ENCODE measurements around the gene SPACDR.
A peak's percentile ranks its signal among the peaks of the same experiment; 100 is the strongest.

SPACDR gene

DNA sequence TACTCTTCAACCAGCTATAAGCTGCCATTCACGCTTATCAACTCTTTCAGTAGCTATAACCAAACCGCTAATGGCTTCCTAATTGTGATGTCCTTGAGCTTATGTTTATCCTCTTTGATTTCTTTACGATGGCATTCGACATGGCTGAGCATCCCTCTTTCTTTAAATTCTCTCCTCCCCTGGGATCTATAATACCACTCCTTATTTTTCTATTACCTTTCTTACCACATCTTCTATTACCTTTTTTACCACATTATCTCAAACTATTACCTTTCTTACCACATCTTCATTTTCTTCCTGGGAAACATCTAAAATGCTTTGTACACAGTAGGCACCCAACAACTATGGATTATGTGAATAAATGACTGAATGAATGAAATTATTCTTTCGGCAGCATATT lies 48.6 kb downstream of the SPACDR start:
- CTCF ChIA-PET = interaction anchor here (0.7 to 2.3 kb wide), 3 partner anchors 8 to 877 kb away, joined by 3 to 23 read pairs (median 8); no protein-coding TSS in a partner anchor
- DNase-seq (ENCODE audit: low read depth, low spot score) = no peak
- TF ChIP-seq CTCF (IDR thresholded peaks at IDR 0.05; ENCODE audit: insufficient read depth, low read length, missing control alignments) = no peak
- POLR2A ChIA-PET = interaction anchor here (0.8 to 3.3 kb wide), 2 partner anchors 13 kb away, joined by 4 to 15 read pairs; partner anchors contain the start of gene ZCWPW1
- no peak overlapping the region for H3K4me3 ChIP-seq (ENCODE audit: low read depth, low read length)

- no peak for TF ChIP-seq CTCF (IDR thresholded peaks at IDR 0.05; ENCODE audit: insufficient read depth, low read length, missing control alignments)
- H3K4me3 ChIP-seq (ENCODE audit: low read depth, low read length) = no peak overlapping the region
- CTCF ChIA-PET = no interaction called here
- POLR2A ChIA-PET = no interaction called here
- no peak for DNase-seq (ENCODE audit: low read depth, low spot score)
Measured at GRCh38 chr7:100413889-100414288, 50.2 kb downstream of the SPACDR start.

GRCh38 chr7:100413346-100413745 lies 50.7 kb downstream of the SPACDR start:
- POLR2A ChIA-PET = no interaction called here
- CTCF ChIA-PET = interaction anchor here (1.0 to 1.9 kb wide), 2 partner anchors 10 to 14 kb away, joined by 3 to 10 read pairs; no protein-coding TSS in a partner anchor
- DNase-seq (ENCODE audit: low read depth, low spot score) = no peak
- no peak overlapping the region for H3K4me3 ChIP-seq (ENCODE audit: low read depth, low read length)
- TF ChIP-seq CTCF (IDR thresholded peaks at IDR 0.05; ENCODE audit: insufficient read depth, low read length, missing control alignments) = no peak

- POLR2A ChIA-PET = no interaction called here
Measured at GRCh38 chr7:100411101-100411500, 53.0 kb downstream of the SPACDR start.

GRCh38 chr7:100407285-100408180 lies 56.5 kb downstream of the SPACDR start:
- POLR2A ChIA-PET = no interaction called here
- no peak overlapping the region for H3K4me3 ChIP-seq (ENCODE audit: low read depth, low read length)
- TF ChIP-seq CTCF (IDR thresholded peaks at IDR 0.05; ENCODE audit: insufficient read depth, low read length, missing control alignments) = peak; percentile 59
- no peak for DNase-seq (ENCODE audit: low read depth, low spot score)
- CTCF ChIA-PET = interaction anchor here (0.7 to 3.8 kb wide), 24 partner anchors 8 to 290 kb away, joined by 3 to 30 read pairs (median 6); partner anchors contain the start of genes MEPCE and ZCWPW1

More at GRCh38 chr7:100411101-100411500, 53.0 kb downstream of the SPACDR start:
- CTCF ChIA-PET = interaction anchor here (1.2 to 1.4 kb wide), 3 partner anchors 9 to 18 kb away, joined by 3 to 4 read pairs (median 3); no protein-coding TSS in a partner anchor
- DNase-seq (ENCODE audit: low read depth, low spot score) = no peak
- TF ChIP-seq CTCF (IDR thresholded peaks at IDR 0.05; ENCODE audit: insufficient read depth, low read length, missing control alignments) = no peak
- no peak overlapping the region for H3K4me3 ChIP-seq (ENCODE audit: low read depth, low read length)

- H3K4me3 ChIP-seq (ENCODE audit: low read depth, low read length) = no peak overlapping the region
- ChIA-PET POLR2A (no interaction called here), CTCF (interaction anchor here (0.9 to 3.8 kb wide), 19 partner anchors 9 to 290 kb away, joined by 3 to 30 read pairs (median 9); partner anchors contain the start of genes MEPCE and ZCWPW1)
- no peak for TF ChIP-seq CTCF (IDR thresholded peaks at IDR 0.05; ENCODE audit: insufficient read depth, low read length, missing control alignments)
- no peak for DNase-seq (ENCODE audit: low read depth, low spot score)
Measured at GRCh38 chr7:100406767-100407166, 57.3 kb downstream of the SPACDR start.

Measured in AG04449 (cell line).